K562 (cell line): ENCODE measurements around the gene TEX22. TPM values are rescaled to one million over a fixed set of nuclear protein-coding genes. Genes with fewer than 3 reads are reported as not detected.
A peak's percentile ranks its signal among the peaks of the same experiment; 100 is the strongest.

Experiments
- ATAC-seq: fragments of 200-7000 bp; cut with Tn5 transposase; 3 replicates; pipeline ENCODE4 v1.9.1; 2020; ENCODE audit warnings: moderate library complexity
- BruUV-seq: library from RNA; stranded (reverse); fragments of 400-500 nt; replicated peaks from 2 replicates; lab custom pipeline; 2021; lab: Mats Ljungman, UMichigan
- CTCF ChIA-PET: fragments of 300-600 bp; formaldehyde crosslinking; extraction: SDS; loops from one replicate; lab custom pipeline; 2021; ENCODE audit warnings: low intra/inter-chr PET ratio; lab: Yijun Ruan, JAX
- POLR2A ChIA-PET: fragments of 300-600, 350-650 bp; sonication (Branson Sonifier 250); formaldehyde crosslinking; extraction: SDS; loops from one replicate; lab custom pipeline; 2021; ENCODE audit warnings: antibody characterized with exemption, inconsistent platforms; lab: Yijun Ruan, JAX
- DNase-seq, 4 experiments: peaks; one replicate each; pipeline versions ENCODE4 v3.0.0 to v3.0.0-alpha.2; 2011 to 2018; ENCODE audit warnings: low spot score in 3 of 4, mixed read lengths in 3 of 4; ENCODE audit errors: extremely low read depth in 1 of 4
- FAIRE-seq: peaks from 2 replicates; lab custom pipeline; 2011; peaks lifted over from hg19 to GRCh38; lab: Jason Lieb, UNC
- H2AFZ ChIP-seq: 2 replicates; pipeline ENCODE4 v1.6.0; 2011; ENCODE audit warnings: low read depth, low read length, control low read depth, inconsistent platforms
- H3K27ac ChIP-seq: fragments of 200-600 bp; 3 replicates; pipeline ENCODE4 v1.8.0; 2011; ENCODE audit warnings: low read depth, mild to moderate bottlenecking, control low read depth, inconsistent platforms, low read length, moderate library complexity, mixed read lengths; ENCODE audit errors: extremely low read depth
- H3K27me3 ChIP-seq, 2 experiments: fragments of 300-600 bp in 1 of 2; 2 replicates in 1 of 2; 3 replicates in 1 of 2; pipeline versions ENCODE4 v1.6.0 to v1.8.0; 2011; ENCODE audit warnings: inconsistent platforms in 2 of 2, low read length in 2 of 2, mild to moderate bottlenecking in 1 of 2, mixed read lengths in 1 of 2, moderate library complexity in 1 of 2; ENCODE audit not compliant: control insufficient read depth in 2 of 2, insufficient read depth in 2 of 2
- H3K36me3 ChIP-seq: fragments of 300-600 bp; 3 replicates; pipeline ENCODE4 v1.8.0; 2011; ENCODE audit warnings: mild to moderate bottlenecking, low read length, inconsistent platforms; ENCODE audit not compliant: control insufficient read depth, insufficient read depth
- H3K4me1 ChIP-seq, 2 experiments: fragments of 200-600 bp in 1 of 2; replicated peaks in 1 of 2; 2 replicates in 1 of 2; 3 replicates in 1 of 2; pipeline versions ENCODE4 v1.5.1 to v1.8.0; 2011; ENCODE audit warnings: inconsistent platforms in 2 of 2, low read length in 2 of 2, mild to moderate bottlenecking in 1 of 2, mixed read lengths in 1 of 2, moderate library complexity in 1 of 2; ENCODE audit not compliant: control insufficient read depth in 2 of 2, insufficient read depth in 2 of 2
- H3K4me2 ChIP-seq: 2 replicates; pipeline ENCODE4 v1.6.1; 2011; ENCODE audit warnings: low read length, control low read depth, inconsistent platforms, mixed read lengths; ENCODE audit not compliant: insufficient read depth
- H3K4me3 ChIP-seq: fragments of 200-600 bp; sonication (generic), shearing (Covaris generic); 2 replicates; pipeline ENCODE4 v1.5.1; 2016; ENCODE audit warnings: control low read depth, inconsistent platforms
- H3K79me2 ChIP-seq: fragments of 200-600 bp; 3 replicates; pipeline ENCODE4 v1.8.0; 2011; ENCODE audit warnings: low read length, inconsistent platforms; ENCODE audit not compliant: control insufficient read depth, insufficient read depth
- H3K9ac ChIP-seq, 2 experiments: 2 replicates each; pipeline versions ENCODE4 v1.6.0 to v1.6.1; 2011; ENCODE audit warnings: low read depth in 2 of 2, low read length in 2 of 2, control low read depth in 1 of 2, inconsistent platforms in 1 of 2, mild to moderate bottlenecking in 1 of 2, mixed read lengths in 1 of 2; ENCODE audit not compliant: insufficient read depth in 1 of 2
- H3K9me1 ChIP-seq: one replicate; pipeline ENCODE4 v1.6.0; 2011; ENCODE audit warnings: inconsistent platforms, mild to moderate bottlenecking, low read length, moderate library complexity; ENCODE audit not compliant: control insufficient read depth, insufficient read depth
- H3K9me3 ChIP-seq: replicated peaks from 2 replicates; pipeline ENCODE4 v1.5.1; 2011; ENCODE audit warnings: low read depth, low read length, inconsistent platforms; ENCODE audit not compliant: control insufficient read depth, insufficient read depth
- H4K20me1 ChIP-seq: replicated peaks from 2 replicates; pipeline ENCODE4 v1.6.1; 2011; ENCODE audit warnings: low read length, inconsistent platforms, mixed read lengths; ENCODE audit not compliant: control insufficient read depth, insufficient read depth
- ESRRA ChIP-seq: fragments of 450-650 bp; IDR thresholded peaks from 2 replicates; pipeline ENCODE4 v1.6.1; 2014; ENCODE audit warnings: low read depth, mild to moderate bottlenecking, moderate library complexity, borderline replicate concordance
- FOSL1 ChIP-seq: fragments of 200-800 bp; sonication (Bioruptor generic); conservative IDR thresholded peaks from 2 replicates; pipeline ENCODE4 v1.6.1; 2016; ENCODE audit warnings: missing genetic modification characterization, missing compliant biosample characterization
- GABPB1 ChIP-seq: sonication (generic); formaldehyde crosslinking; IDR thresholded peaks from 2 replicates; pipeline ENCODE4 v1.8.0; 2022; ENCODE audit warnings: mild to moderate bottlenecking, missing genetic modification reagents
- JUND ChIP-seq, 2 experiments: IDR thresholded peaks; 2 replicates in 1 of 2; 3 replicates in 1 of 2; pipeline ENCODE4 v1.6.1; 2011; ENCODE audit warnings: borderline replicate concordance in 2 of 2, low read depth in 2 of 2, low read length in 2 of 2, improper control_type of control experiment in 1 of 2, missing biosample characterization in 1 of 2, missing genetic modification characterization in 1 of 2, missing genetic modification reagents in 1 of 2
- TAF15 ChIP-seq: fragments of 200-400 bp; formaldehyde crosslinking; IDR thresholded peaks from 2 replicates; pipeline ENCODE4 v1.6.1; 2017; ENCODE audit warnings: mild to moderate bottlenecking, low read depth, low read length, moderate library complexity
- TAF7 ChIP-seq: fragments of 450-650 bp; IDR thresholded peaks from 2 replicates; pipeline ENCODE4 v1.6.1; 2016; ENCODE audit warnings: missing genetic modification characterization, missing compliant biosample characterization
- TFE3 ChIP-seq: fragments of 450-650 bp; formaldehyde crosslinking; IDR thresholded peaks from 2 replicates; pipeline ENCODE4 v1.4.0; 2020; ENCODE audit warnings: mild to moderate bottlenecking, mixed read lengths
- WGBS: fragments of 100-300 bp; shearing (Covaris generic); methylation state at CpG from one replicate; pipeline ENCODE4 v1.1.6; 2016; ENCODE audit warnings: low coverage, mixed read lengths; ENCODE audit not compliant: insufficient coverage; ENCODE audit errors: missing lambda C conversion rate; 5-methylcytosine and 5-hydroxymethylcytosine counted together
- in situ Hi-C: fragments of 300-500 bp; cut with MboI; formaldehyde crosslinking; loops from 4 replicates; pipeline ENCODE4 v1.15.0; 2018; ENCODE audit warnings: inconsistent platforms, mixed read lengths
- intact Hi-C: fragments of 100-400 bp; cut with micrococcal nuclease; formaldehyde crosslinking; loops from 2 replicates; pipeline ENCODE4 v1.14.2; 2022
- polyA plus RNA-seq, 8 experiments: library from polyadenylated mRNA; depleted of rRNA in 4 of 8; stranded (reverse) in 5 of 8; unstranded in 3 of 8; fragments of >200 nt; fragmentation: Nextera tagmentation in 2 of 8; fragmentation: Illumina TruSeq in 1 of 8; extraction: Ambion mirVana in 2 of 8; extraction: Trizol in 1 of 8; gene quantifications; 2 replicates each; pipeline versions ENCODE4 v1.2.1 to v1.2.3, GENCODE V29; 2011 to 2014; ENCODE audit warnings: inconsistent platforms in 1 of 8, missing spikeins in 1 of 8
- total RNA-seq, 7 experiments: library from RNA; depleted of rRNA in 6 of 7; stranded (reverse); fragments of >200 nt in 6 of 7; fragmentation: Illumina TruSeq in 2 of 7; extraction: Trizol in 2 of 7; gene quantifications; 2 replicates each; pipeline versions ENCODE4 v1.2.1 to v1.2.3, GENCODE V29; 2011 to 2021; ENCODE audit warnings: low replicate concordance in 1 of 7
- TF ChIP-seq, protein P1 (sequence below): fragments of 250-450 bp; sonication (Bioruptor Pico); IDR thresholded peaks from 2 replicates; pipeline ENCODE4 v1.8.0; 2021; ENCODE audit warnings: mild to moderate bottlenecking, moderate library complexity

Gene TEX22
- total and polyA plus RNA-seq, 9 of the 15 experiments (the other 6 are each of a cell fraction or from before 2014, with no cell fraction given) = 0.04 to 1.7 (median 0.23) TPM; not detected in 2

DNA sequence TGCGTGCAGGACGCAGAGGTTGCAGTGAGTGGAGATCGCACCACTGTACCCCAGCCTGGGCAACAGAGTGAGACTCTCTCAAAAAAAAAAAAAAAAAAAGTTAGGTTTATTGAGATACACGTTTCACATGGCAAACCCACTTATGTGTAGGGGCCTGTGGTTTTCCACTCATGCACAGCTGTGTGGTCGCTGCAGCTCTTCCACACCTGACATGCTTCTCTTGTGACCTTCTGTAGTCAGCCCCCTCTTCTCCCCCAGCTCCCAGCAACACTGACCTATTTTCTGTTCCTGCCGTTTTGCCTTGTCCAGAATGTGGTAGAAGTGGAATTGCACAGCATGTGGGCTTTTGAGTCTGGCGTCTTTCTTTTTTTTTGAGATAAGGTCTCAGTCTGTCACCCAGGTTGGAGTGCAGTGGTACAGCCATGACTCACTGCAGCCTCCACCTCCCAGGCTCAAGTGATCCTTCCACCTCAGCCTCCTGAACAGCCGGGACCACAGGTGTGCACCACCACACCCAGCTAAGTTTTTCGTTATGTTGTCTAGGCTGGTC lies 29.7 kb downstream of the TEX22 start:
- Histone ChIP-seq H3K27ac (no peak overlapping the region), H3K27me3 (no peaks in the 10 kb centered on the region), H3K9me3 (no peaks in the 10 kb centered on the region; the same call in 1 of the 2 replicates), H3K4me2 (no peak overlapping the region), H3K4me1 (peaks cover 0 to 27% of the 10 kb centered on the region in 2 experiments; a peak in 2 of 5 replicates), H4K20me1 (no peaks in the 10 kb centered on the region), H3K79me2 (peaks cover 80% of the 10 kb centered on the region), H3K9me1 (peaks cover 2% of the 10 kb centered on the region), H3K4me3 (no peak overlapping the region), H2AFZ (no peak overlapping the region), H3K9ac (peak overlapping the region in 1 of 2 experiments; percentile 26; a peak in 2 of 4 replicates), H3K36me3 (peaks cover 54% of the 10 kb centered on the region; the same call in 2 of the 3 replicates)
- 82% methylated on average over 6 of the region's 9 CpGs for WGBS
- POLR2A ChIA-PET = interaction anchor here (0.6 kb wide), 1 partner anchor 20 kb away, joined by 3 read pairs; no protein-coding TSS in a partner anchor
- FAIRE-seq (no peak), ATAC-seq (no peak), DNase-seq (no peak)
- in situ Hi-C loops = no loop called here
- CTCF ChIA-PET = no interaction called here
- intact Hi-C loops = no loop called here
- no TSS peak for BruUV-seq
- TF ChIP-seq TAF15 (no peak), TAF7 (tag) (no peak), ESRRA (no peak), FOSL1 (0 out of 2 replicates have a peak, but pooled peaks have one; percentile 21), GABPB1 (CRISPR knock-in tag) (no peak), TFE3 (CRISPR knock-in tag) (no peak), JUND (IDR thresholded peaks at IDR 0.05; ENCODE audit: borderline replicate concordance, low read depth, low read length) (0 out of 2 replicates have a peak, but pooled peaks have one; percentile 7), JUND (tag; IDR thresholded peaks at IDR 0.05; ENCODE audit: borderline replicate concordance, low read depth, low read length) (no peak)
- TF ChIP-seq, protein P1, sequence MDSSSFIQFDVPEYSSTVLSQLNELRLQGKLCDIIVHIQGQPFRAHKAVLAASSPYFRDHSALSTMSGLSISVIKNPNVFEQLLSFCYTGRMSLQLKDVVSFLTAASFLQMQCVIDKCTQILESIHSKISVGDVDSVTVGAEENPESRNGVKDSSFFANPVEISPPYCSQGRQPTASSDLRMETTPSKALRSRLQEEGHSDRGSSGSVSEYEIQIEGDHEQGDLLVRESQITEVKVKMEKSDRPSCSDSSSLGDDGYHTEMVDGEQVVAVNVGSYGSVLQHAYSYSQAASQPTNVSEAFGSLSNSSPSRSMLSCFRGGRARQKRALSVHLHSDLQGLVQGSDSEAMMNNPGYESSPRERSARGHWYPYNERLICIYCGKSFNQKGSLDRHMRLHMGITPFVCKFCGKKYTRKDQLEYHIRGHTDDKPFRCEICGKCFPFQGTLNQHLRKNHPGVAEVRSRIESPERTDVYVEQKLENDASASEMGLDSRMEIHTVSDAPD = no peak
